SK-N-MC (cell line): ENCODE data around the gene KLRF2.

Source experiments
- EZH2 ChIP-seq: fragments of 200-600 bp; sonication (generic); IDR thresholded peaks from one replicate; pipeline ENCODE4 v1.6.1; 2017; ENCODE audit warnings: antibody characterized with exemption
- FOXP2 ChIP-seq: optimal IDR thresholded peaks from 2 replicates; pipeline ENCODE3; 2011; ENCODE audit warnings: mild to moderate bottlenecking, moderate library complexity; ENCODE audit not compliant: insufficient read depth; ENCODE audit errors: extremely low read length, control extremely low read depth
- POLR2AphosphoS5 ChIP-seq: IDR thresholded peaks from 2 replicates; pipeline ENCODE4 v1.6.1; 2012; ENCODE audit warnings: mild to moderate bottlenecking, low read depth, low read length, borderline replicate concordance

- no peak for TF ChIP-seq POLR2AphosphoS5
- TF ChIP-seq EZH2: no peak
- no peak for TF ChIP-seq FOXP2
Observed at GRCh38 chr12:9936591-9936990, 55.3 kb downstream of the KLRF2 start.
